Fibroblast of mammary gland (primary cell): ENCODE measurements around the gene RPS6KC1.

Experiments
- DNase-seq: peaks from one replicate; pipeline ENCODE4 v3.0.0-alpha.2; 2010; ENCODE audit warnings: low read depth
- H3K4me3 ChIP-seq: 2 replicates; pipeline ENCODE4 v1.5.1; 2011; ENCODE audit warnings: low read depth, mild to moderate bottlenecking, low read length, moderate library complexity; ENCODE audit not compliant: control insufficient read depth
- TF ChIP-seq, protein P1 (sequence below): conservative IDR thresholded peaks from 2 replicates; pipeline ENCODE4 v1.5.1; 2011; ENCODE audit warnings: low read depth, low read length, inconsistent platforms; ENCODE audit not compliant: control insufficient read depth, insufficient read depth

The RPS6KC1 gene

DNA sequence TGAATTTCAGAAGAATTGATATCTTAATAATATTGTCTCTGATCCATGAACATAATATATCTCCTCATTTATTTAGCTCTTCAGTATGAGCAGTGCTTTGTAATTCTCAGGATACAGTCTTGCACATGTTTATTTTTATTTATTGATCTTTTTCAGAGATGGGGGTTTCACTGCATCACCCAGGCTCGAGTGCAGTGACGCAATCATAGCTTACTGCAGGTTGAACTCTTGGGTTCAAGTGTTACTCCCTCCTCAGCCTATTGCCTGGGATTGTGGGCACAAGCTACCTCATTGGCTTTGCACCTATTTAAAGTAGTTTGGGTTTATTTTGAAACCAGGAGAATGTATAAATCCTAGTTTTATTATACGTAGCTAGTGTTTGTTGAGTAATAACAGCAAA lies 4.7 kb downstream of the RPS6KC1 start:
- TF ChIP-seq, protein P1, sequence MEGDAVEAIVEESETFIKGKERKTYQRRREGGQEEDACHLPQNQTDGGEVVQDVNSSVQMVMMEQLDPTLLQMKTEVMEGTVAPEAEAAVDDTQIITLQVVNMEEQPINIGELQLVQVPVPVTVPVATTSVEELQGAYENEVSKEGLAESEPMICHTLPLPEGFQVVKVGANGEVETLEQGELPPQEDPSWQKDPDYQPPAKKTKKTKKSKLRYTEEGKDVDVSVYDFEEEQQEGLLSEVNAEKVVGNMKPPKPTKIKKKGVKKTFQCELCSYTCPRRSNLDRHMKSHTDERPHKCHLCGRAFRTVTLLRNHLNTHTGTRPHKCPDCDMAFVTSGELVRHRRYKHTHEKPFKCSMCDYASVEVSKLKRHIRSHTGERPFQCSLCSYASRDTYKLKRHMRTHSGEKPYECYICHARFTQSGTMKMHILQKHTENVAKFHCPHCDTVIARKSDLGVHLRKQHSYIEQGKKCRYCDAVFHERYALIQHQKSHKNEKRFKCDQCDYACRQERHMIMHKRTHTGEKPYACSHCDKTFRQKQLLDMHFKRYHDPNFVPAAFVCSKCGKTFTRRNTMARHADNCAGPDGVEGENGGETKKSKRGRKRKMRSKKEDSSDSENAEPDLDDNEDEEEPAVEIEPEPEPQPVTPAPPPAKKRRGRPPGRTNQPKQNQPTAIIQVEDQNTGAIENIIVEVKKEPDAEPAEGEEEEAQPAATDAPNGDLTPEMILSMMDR, result no peak
- no peak overlapping the region for H3K4me3 ChIP-seq
- no peak for DNase-seq

DNA sequence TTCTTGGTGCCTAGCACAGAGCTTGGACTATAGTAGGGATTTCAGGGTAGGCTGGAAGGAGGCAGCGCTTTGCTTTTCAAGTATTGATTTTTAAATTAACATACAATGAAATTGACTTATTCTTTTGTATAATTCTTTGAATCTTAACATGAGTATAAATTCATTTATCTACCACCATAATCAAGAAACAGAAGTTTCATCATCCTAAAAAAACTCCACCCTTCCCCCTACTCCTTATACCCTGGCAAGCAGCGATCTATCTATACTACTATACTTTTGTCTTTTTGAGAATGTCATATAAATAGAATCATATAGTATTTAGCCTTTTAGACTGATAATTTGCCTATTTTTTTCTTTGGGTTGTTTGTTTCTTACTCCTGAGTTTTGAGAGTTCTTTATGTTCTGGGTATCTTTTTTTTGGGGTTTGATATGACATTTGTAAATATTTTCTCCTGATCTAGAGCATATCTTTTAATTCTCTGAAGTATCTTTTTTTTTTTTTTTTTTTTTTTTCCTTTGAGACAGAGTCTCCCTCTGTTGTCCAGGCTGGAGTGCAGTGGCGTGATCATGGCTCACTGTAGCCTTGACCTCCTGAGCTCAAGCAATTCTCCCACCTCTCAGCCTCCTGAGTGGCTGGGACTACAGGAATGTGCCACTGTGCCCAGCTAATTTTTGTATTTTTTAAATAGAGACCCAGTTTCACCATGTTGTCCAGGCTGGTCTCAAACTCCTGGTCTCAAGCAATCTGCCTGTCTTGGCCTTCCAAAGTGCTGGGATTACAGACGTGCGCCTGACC lies 6.4 kb downstream of the RPS6KC1 start:
- H3K4me3 ChIP-seq, result no peak overlapping the region
- TF ChIP-seq, protein P1, result no peak
- DNase-seq, result no peak

DNA sequence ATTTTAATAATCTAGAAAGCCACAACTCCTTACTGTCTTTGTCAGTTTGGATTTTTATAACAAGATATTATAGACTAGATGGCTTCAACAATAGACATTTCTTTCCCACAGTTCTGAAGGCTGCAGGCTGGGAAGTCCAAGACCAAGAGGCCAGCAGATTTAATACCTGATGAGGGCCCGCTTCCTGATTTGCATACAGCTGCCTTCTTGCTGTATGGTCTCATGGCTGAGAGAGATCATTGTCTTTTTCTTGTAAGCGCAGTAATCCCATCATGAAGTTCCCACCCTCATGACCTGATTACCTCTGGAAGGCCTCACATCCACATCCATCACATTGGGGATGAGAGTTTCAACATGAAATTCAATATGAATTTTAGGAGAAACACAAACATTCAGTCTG lies 9.8 kb downstream of the RPS6KC1 start:
- H3K4me3 ChIP-seq, result no peak overlapping the region
- no peak for DNase-seq
- TF ChIP-seq, protein P1, result no peak

DNA sequence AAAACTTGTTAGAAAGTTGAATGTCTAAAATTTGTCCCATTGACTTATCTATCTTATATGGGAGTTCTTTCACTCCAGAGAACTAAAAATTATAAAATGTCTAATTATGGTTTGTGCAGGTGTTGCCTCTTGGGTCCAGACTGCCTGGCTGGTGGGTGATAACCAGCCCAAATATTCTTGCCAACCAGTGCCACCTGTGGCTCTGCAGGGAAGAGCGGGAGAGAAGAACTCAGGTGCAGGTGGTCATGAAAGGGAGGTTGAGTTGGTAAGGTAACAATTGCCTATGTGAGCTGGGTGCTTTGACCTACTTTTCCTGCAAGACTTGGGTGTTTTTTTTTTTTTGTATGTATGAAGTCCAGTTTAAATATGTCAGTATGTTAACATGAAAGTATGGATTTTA lies 10.2 kb downstream of the RPS6KC1 start:
- no peak for DNase-seq
- no peak overlapping the region for H3K4me3 ChIP-seq
- TF ChIP-seq, protein P1, result no peak

DNA sequence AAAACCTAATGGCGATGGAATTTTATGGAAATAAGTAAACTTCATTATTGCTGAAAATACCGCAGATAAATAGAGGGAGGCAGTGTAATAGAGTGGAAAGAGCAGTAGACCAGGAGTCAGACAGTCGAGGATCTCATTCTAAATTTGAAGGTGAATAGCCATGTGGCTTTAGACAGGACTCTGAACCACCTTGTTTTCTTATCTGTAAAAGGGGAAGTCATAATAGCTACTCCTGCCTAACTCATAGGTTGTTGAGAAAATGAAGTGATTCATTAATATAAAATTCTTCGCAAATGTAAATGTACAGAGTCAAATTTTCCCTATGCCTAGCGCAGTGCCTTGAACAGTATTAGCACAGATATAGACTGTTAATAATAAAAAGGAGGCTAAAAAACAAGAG lies 14.8 kb downstream of the RPS6KC1 start:
- no peak for DNase-seq
- TF ChIP-seq, protein P1, result no peak
- no peak overlapping the region for H3K4me3 ChIP-seq

DNA sequence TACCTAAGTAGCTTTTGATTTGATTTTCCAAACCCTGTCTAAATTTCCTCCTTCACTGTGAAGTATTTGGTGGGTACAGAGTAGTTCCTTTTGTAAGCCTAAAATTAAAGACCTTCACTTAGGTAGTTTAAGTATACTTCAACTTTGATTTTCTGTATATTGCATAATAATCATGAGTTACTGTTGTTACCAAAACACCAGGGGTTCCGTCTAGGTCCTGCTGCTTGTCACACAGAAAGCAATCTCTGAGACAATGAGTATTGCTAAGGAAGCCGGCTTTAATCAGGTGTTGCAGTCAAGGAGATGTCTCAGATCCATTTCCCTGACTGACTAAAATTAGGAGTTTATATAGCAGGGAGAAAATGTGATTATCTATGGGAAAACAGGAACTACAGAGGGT lies 15.3 kb downstream of the RPS6KC1 start:
- DNase-seq, result no peak
- TF ChIP-seq, protein P1, result no peak
- H3K4me3 ChIP-seq, result no peak overlapping the region
